Left cardiac atrium (tissue), 4 donors: ENCODE results near the gene TP53BP1. TPM values are rescaled to one million over a fixed set of nuclear protein-coding genes. Genes with fewer than 3 reads are reported as not detected.
"Not testable (repeated sequence)": the region's sequence is repeated elsewhere in the genome, so short reads cannot be mapped to it uniquely, and the experiment has no call there.

Source experiments
- ATAC-seq, 2 donors: fragments of 200-7000 bp; cut with Tn5 transposase; one replicate each; pipeline ENCODE4 v1.9.1; 2020; ENCODE audit warnings: mild to moderate bottlenecking in 2 of 2, moderate library complexity in 2 of 2
- DNase-seq: peaks from one replicate; pipeline ENCODE4 v3.0.0-alpha.2; 2020
- intact Hi-C, 2 donors: fragments of 100-400 bp; cut with DNase I; formaldehyde crosslinking; loops; one replicate each; pipeline versions ENCODE4 v1.14.1 to v1.15.1; 2022 to 2023
- long read RNA-seq: library from polyadenylated mRNA; unstranded; transcript quantifications from one replicate; pipeline ENCODE4 v2.0.0, GENCODE V29; 2021
- total RNA-seq, 2 donors: library from RNA; stranded (reverse); fragmentation: NEBNext Ultra II Directional; extraction: Animal tissue kit (Norgen Biotek cat#: 25700); gene quantifications; one replicate each; pipeline ENCODE4 v1.2.1, GENCODE V29; 2021
- donor health status: DM: no; HTN: yes; CAD: no.
- donor health status: DM: no; HTN: yes; CAD: no; lungs with severe emphysema.
- donor health status: DM: yes; HTN: yes; CAD: no.
- donor health status: Dilated cardiomyopathy.

TP53BP1 gene, protein sequence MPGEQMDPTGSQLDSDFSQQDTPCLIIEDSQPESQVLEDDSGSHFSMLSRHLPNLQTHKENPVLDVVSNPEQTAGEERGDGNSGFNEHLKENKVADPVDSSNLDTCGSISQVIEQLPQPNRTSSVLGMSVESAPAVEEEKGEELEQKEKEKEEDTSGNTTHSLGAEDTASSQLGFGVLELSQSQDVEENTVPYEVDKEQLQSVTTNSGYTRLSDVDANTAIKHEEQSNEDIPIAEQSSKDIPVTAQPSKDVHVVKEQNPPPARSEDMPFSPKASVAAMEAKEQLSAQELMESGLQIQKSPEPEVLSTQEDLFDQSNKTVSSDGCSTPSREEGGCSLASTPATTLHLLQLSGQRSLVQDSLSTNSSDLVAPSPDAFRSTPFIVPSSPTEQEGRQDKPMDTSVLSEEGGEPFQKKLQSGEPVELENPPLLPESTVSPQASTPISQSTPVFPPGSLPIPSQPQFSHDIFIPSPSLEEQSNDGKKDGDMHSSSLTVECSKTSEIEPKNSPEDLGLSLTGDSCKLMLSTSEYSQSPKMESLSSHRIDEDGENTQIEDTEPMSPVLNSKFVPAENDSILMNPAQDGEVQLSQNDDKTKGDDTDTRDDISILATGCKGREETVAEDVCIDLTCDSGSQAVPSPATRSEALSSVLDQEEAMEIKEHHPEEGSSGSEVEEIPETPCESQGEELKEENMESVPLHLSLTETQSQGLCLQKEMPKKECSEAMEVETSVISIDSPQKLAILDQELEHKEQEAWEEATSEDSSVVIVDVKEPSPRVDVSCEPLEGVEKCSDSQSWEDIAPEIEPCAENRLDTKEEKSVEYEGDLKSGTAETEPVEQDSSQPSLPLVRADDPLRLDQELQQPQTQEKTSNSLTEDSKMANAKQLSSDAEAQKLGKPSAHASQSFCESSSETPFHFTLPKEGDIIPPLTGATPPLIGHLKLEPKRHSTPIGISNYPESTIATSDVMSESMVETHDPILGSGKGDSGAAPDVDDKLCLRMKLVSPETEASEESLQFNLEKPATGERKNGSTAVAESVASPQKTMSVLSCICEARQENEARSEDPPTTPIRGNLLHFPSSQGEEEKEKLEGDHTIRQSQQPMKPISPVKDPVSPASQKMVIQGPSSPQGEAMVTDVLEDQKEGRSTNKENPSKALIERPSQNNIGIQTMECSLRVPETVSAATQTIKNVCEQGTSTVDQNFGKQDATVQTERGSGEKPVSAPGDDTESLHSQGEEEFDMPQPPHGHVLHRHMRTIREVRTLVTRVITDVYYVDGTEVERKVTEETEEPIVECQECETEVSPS (N-terminal part only)
- total RNA-seq: 10 to 100 TPM; 30.1 to 33.5 TPM
- long read RNA-seq, full-length matches to known transcripts: 7 of 19 reads
- long read RNA-seq, partial matches to known transcripts: 6 of 19 reads
- long read RNA-seq, other reads (novel, unspliced or antisense): 6 of 19 reads

- peak; percentile 100 for ATAC-seq
- DNase-seq: peak; percentile 99
- intact Hi-C loops: loop anchor here in 1 of 2 donors (1.0 kb wide), 1 partner anchor 17 kb away; no protein-coding TSS in a partner anchor
Observed at GRCh38 chr15:43492673-43493601, at the start of gene TP53BP1. Gene TP53BP1 (minus strand): TSS chr15:43493156. CDS start chr15:43493043, 113 bp downstream.

DNA sequence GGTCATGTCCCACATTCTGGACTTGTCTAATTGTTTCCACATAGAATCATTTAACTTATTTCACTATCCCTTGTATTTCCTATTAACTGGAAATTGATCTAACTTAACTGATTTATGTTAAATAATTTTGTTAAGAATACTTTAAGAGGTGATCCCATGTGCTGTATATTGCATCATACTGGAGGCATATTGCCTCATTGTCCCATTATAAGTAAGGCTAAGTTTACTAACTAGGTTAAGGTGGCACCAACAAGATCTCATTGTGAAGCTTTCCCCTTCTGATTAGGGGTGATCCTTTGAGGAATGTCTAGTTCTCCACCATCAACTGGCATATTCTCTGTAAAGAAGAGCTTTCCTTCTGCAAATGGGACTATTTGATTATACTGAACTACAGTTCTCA is 48.8 kb upstream of the TP53BP1 start:
- DNase-seq (no peak), ATAC-seq (no peak)
- intact Hi-C loops: no loop called here

GRCh38 chr15:43538091-43538490 is 45.1 kb upstream of the TP53BP1 start:
- ATAC-seq (no peak), DNase-seq (no peak)
- intact Hi-C loops: no loop called here

- no peak for DNase-seq
- ATAC-seq: no peak
- intact Hi-C loops: no loop called here
Observed at GRCh38 chr15:43534897-43535296, 41.9 kb upstream of the TP53BP1 start.

DNA sequence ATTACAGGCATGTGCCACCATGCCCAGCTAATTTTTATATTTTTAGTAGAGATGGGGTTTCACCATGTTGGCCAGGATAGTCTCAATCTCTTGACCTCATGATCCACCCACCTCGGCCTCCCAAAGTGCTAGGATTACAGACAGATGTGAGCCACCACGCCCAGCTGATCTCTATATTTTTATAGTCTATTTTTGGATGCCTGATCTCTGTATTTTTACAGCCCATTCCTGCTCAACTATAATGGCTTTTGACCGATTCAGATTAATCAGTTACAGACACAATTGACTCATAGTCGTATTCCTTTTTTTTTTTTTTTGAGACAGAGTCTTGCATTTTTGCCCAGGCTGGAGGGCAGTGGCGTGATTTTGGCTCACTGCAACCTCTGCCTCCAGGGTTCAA is 39.9 kb upstream of the TP53BP1 start:
- DNase-seq, intact Hi-C loops, ATAC-seq: not testable (repeated sequence)

- ATAC-seq (peak in 1 of 2 donors; percentile 9), DNase-seq (no peak)
- intact Hi-C loops: no loop called here
Observed at GRCh38 chr15:43531018-43531670, 38.2 kb upstream of the TP53BP1 start.

DNA sequence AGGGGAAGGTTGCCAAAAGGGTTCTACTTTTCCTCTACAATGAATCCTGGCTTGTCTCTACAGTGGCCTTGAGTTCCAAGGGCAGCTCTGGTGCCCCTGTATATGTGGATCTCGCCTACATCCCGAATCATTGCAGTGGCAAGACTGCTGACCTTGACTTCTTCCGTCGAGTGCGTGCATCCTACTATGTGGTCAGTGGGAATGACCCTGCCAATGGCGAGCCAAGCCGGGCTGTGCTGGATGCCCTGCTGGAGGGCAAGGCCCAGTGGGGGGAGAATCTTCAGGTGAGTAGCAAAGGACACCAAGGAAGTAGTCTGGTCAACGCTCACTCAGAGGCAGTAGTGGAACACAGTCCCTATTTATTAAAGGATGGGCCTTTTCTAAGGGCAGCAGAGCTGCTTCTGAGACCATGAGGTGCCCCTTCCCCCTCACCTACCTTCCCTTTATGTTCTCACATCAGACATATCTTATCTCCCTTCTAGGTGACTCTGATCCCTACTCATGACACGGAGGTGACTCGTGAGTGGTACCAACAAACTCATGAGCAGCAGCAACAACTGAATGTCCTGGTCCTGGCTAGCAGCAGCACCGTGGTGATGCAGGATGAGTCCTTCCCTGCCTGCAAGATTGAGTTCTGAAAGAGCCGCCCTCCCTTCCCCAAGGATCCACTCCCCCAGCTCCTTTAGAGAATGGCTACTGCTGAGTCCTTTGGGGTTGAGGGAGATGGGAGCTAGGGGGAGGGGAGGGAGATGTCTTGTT is 36.8 kb upstream of the TP53BP1 start:
- ATAC-seq: no peak
- intact Hi-C loops: no loop called here
- DNase-seq: no peak

GRCh38 chr15:43529141-43529540 is 36.2 kb upstream of the TP53BP1 start:
- intact Hi-C loops: no loop called here
- ATAC-seq (no peak), DNase-seq (no peak)

DNA sequence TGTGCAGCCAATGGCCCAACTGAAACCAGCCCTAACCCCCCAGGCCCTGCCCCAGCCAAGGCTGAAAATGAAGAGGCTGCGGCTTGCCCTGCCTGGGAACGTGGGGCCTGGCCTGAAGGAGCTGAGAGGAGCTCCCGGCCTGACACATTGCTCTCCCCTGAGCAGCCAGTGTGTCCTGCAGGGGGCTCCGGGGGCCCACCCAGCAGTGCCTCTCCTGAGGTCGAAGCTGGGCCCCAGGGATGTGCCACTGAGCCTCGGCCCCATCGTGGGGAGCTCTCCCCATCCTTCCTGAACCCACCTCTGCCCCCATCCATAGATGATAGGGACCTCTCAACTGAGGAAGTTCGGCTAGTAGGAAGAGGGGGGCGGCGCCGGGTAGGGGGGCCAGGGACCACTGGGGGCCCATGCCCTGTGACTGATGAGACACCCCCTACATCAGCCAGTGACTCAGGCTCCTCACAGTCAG is 35.6 kb upstream of the TP53BP1 start:
- ATAC-seq (peak in 1 of 2 donors; percentile 7), DNase-seq (no peak)
- intact Hi-C loops: no loop called here

- ATAC-seq (no peak), DNase-seq (no peak)
- intact Hi-C loops: no loop called here
Observed at GRCh38 chr15:43527802-43528541, 35.0 kb upstream of the TP53BP1 start.

GRCh38 chr15:43527016-43527801 is 34.3 kb upstream of the TP53BP1 start:
- intact Hi-C loops: no loop called here
- DNase-seq (no peak), ATAC-seq (peak in 1 of 2 donors; percentile 13)

DNA sequence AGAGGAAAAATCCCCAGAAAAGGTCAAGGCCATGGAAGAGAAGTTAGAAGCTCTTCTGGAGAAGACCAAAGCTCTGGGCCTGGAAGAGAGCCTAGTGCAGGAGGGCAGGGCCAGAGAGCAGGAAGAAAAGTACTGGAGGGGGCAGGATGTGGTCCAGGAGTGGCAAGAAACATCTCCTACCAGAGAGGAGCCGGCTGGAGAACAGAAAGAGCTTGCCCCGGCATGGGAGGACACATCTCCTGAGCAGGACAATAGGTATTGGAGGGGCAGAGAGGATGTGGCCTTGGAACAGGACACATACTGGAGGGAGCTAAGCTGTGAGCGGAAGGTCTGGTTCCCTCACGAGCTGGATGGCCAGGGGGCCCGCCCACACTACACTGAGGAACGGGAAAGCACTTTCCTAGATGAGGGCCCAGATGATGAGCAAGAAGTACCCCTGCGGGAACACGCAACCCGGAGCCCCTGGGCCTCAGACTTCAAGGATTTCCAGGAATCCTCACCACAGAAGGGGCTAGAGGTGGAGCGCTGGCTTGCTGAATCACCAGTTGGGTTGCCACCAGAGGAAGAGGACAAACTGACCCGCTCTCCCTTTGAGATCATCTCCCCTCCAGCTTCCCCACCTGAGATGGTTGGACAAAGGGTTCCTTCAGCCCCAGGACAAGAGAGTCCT is 33.4 kb upstream of the TP53BP1 start:
- no peak for ATAC-seq
- DNase-seq: no peak
- intact Hi-C loops: no loop called here

- intact Hi-C loops: no loop called here
- ATAC-seq (no peak), DNase-seq (no peak)
Observed at GRCh38 chr15:43525131-43525530, 32.2 kb upstream of the TP53BP1 start.

DNA sequence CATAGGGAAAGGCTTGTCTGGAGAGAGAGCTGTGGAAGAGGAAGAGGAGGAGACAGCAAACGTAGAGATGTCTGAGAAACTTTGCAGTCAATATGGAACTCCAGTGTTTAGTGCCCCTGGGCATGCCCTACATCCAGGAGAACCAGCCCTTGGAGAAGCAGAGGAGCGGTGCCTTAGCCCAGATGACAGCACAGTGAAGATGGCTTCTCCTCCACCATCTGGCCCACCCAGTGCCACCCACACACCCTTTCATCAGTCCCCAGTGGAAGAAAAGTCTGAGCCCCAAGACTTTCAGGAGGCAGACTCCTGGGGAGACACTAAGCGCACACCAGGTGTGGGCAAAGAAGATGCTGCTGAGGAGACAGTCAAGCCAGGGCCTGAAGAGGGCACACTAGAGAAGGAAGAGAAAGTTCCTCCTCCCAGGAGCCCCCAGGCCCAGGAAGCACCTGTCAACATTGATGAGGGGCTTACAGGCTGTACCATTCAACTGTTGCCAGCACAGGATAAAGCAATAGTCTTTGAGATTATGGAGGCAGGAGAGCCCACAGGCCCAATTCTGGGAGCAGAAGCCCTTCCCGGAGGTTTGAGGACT is 31.4 kb upstream of the TP53BP1 start:
- ATAC-seq (no peak), DNase-seq (no peak)
- intact Hi-C loops: no loop called here
